PC-3 (cell line): ENCODE data around the gene PPP3R1.

ENCODE experiments used
- CTCF ChIP-seq: fragments of 300-600 bp; sonication (generic); conservative IDR thresholded peaks from 2 replicates; pipeline ENCODE4 v1.5.1; 2017; ENCODE audit warnings: antibody characterized with exemption, low read depth, mild to moderate bottlenecking, low read length
- EZH2 ChIP-seq: fragments of 300-600 bp; sonication (generic); IDR thresholded peaks from one replicate; pipeline ENCODE4 v1.6.1; 2017; ENCODE audit warnings: antibody characterized with exemption, mild to moderate bottlenecking, low read length; ENCODE audit not compliant: unreplicated experiment

- no peak for TF ChIP-seq CTCF
- TF ChIP-seq EZH2, result no peak
Measured at GRCh38 chr2:68253219-68254068, 1.1 kb upstream of the PPP3R1 start.
